Muscle of back (tissue), 11 donors: Measurements from ENCODE around the gene FMO1. TPM values are rescaled to one million over a fixed set of nuclear protein-coding genes. Genes with fewer than 3 reads are reported as not detected.
A peak's percentile ranks its signal among the peaks of the same experiment; 100 is the strongest.
"Not testable (repeated sequence)": the region's sequence is repeated elsewhere in the genome, so short reads cannot be mapped to it uniquely, and the experiment has no call there.

Source experiments
- DNase-seq, 3 donors: peaks; one replicate each; pipeline versions ENCODE4 v3.0.0 to v3.0.0-alpha.2; 2013
- polyA plus RNA-seq, 10 donors: library from polyadenylated mRNA; unstranded; fragments of 120-200 nt; gene quantifications; one replicate each; pipeline ENCODE4 v1.2.1, GENCODE V29; 2013; ENCODE audit not compliant: insufficient read length in 10 of 10

FMO1 gene
- polyA plus RNA-seq, 10 donors = 6.4 to 12.7 (median 9.4) TPM

DNA sequence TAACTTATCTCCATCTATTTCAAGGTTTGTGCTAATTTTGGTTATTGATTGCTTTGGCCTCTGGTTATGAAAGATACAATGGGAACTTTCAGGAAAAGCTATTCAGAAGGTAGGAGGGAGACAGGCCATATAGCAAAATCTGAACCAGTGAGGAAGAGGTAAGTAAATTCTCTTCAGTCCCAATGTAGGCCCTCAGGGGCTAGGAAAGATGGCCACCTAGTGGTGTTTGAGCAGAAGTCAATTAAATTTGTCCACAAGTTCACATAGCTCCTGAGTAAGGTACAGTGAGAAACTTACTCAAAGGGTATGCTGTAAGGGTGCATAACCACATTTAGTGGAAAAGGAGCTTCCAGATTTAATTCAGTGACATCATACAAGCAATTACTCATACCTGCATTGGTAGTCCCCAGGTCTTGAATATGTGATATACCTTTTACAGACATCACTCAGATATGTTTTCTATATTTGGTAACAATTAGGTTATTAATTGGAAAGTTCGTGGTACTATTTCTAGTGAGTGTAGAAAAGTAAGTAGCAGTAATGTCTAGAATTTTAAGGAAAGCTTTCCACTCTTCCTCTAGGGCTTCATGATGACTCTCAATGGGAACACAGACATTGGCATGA is 21.4 kb upstream of the FMO1 start:
- DNase-seq = peak; percentile 68 to 83 (median 73)

DNA sequence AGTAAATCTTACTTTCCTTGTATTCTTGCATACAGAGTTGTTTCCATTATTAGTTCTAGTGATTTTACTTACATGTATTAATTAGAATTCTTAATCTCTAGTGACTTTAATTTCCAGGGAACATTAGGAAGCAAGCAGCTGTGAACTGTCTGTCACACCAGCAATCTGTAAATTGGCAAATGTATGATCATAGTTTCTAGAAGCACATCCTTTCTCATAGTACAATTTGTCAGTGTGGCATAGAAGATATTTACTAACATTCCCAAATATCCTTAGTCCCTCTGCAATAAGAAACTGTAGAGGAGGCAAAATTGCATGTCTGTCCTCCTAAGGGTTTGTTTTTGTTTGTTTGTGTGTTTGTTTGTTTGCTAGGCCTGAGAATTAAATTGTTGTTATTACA is 17.0 kb upstream of the FMO1 start:
- DNase-seq = no peak

DNA sequence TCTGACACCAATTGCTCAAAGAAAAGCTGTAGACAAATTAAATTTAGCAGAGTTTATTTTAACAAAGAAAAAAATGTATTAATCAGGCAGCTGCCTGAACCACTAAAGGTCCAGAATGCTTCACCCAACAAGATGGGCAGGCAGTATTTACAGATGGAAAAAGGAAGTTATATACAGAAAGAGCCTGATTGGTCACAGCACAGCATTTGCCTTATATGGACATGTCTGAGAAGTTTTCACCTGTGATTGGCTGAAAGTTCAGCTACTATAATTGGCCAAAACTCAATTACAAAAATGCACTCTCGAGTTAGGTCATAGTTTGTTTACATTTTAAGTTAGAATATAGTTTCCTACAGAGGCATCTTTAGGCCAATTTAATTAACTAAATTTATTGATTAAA is 15.1 kb upstream of the FMO1 start:
- DNase-seq = no peak

DNA sequence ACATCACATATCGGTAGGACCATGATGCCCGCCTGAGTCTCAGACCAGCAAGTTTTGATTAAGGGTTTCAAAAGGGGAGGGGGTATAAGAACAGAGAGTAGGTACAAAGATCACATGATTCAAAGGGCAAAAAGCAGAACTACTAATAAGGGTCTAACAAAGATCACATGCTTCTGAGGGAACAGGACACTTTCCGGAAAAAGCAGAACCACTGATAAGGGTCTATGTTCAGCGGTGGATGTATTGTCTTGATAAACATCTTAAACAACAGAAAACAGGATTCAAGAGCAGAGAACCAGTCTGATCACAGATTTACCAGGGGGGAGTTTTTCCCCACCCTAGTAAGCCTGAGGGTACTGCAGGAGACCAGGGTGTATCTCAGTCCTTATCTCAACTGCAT is 12.1 kb upstream of the FMO1 start:
- not testable (repeated sequence) for DNase-seq

DNA sequence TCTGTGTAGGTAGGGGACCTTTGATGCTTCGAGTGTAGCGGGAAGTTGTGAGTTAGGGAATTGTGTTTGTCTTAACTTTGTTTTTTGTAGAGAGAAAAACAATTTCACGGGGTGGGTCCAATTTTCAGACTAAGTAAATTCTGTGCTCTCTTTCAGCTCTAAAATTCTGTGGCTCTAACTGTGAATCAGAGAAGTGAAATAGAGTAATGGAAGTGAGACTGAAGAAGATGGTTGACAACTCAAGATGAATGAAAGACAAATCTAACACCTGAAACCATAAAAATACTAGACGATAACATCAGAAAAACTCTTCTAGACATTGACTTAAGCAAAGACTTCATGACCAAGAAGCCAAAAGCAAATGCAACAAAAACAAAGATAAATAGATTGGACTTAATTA is 4.4 kb upstream of the FMO1 start:
- no peak for DNase-seq

DNA sequence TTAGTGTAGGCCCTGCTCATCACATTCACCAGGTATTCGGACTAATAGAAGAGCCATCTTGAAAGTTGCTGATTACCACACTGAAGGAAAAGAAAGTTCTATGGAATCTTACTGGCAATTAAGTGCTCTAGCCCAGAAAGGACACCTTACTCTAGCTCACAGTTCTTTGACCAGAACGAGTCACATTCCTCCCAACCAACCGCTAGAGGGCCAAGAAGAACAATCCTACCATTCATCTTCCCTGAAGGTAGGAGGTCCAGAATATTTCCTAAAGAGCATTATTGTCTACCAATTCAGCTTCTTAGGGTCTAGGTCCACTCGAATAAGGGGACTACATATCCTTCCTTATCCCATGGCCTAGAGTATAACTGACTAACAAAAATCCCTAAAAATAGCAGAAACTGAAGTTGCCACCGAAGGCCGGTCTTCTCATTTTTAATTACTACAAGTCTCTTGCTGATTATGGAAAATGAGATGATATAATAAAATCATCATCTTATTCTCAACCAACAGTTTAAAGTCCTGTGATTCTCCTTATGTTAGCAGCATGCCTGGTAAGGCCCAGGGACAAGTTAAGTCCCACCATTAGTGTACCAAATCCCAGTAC is 2.7 kb upstream of the FMO1 start:
- peak in 1 of 3 donors; percentile 61 for DNase-seq

DNA sequence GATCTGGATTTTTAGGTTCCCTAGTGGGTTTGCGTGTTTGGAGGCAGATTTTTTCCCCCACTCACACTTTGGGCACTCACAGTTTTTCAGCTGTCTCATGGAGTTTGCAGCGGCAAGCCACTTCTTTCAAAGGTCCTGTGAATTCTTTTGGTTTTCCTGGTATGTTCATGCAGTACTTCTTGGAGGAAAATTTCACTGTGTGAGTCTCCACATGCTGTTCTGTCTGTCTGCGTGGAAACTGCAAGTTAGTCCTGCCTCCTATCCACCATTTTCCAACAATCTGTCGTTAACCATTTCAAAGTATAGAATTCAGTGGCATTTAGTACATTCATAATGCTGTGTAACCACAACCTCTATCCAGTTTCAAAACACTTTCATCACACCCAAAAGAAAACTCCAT is 793 bp upstream of the FMO1 start:
- no peak for DNase-seq

DNA sequence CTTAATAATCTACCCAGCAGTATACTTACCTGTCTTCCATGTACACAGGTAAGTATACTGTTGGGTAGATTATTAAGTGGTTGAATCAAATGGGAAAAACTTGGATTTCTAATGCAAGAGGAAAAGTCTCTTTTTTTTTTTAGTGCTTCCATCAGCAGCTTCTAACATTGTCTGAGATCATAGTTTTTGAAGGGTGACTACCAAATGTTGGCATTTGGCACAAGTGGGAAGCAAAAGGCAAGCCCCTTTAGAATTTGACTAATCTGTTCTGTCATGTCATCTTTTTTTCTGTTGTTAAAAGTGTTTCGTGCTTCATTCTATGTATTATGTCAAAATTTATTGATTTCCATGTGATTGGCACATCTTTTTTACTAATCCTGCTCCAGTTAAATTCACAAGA is 547 bp downstream of the FMO1 start:
- DNase-seq = no peak

DNA sequence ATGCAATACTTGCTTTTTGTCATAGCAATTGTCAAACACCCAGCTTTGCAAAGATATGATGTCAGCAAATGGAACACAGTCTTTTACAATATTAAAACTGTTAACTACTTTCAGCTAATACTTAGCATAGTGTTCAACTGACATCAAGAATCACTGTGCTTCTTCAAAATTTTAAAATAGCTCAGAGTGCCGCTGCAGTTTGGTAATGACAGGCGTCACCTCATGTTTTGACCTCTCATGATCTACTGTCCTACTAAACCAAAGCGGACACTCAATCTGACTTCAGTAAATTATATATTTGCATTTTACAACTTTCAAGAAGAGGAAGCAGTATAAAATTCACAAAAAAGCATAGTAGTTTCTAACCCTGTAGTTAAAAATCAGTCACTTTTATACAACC is 2.0 kb downstream of the FMO1 start:
- DNase-seq = no peak

DNA sequence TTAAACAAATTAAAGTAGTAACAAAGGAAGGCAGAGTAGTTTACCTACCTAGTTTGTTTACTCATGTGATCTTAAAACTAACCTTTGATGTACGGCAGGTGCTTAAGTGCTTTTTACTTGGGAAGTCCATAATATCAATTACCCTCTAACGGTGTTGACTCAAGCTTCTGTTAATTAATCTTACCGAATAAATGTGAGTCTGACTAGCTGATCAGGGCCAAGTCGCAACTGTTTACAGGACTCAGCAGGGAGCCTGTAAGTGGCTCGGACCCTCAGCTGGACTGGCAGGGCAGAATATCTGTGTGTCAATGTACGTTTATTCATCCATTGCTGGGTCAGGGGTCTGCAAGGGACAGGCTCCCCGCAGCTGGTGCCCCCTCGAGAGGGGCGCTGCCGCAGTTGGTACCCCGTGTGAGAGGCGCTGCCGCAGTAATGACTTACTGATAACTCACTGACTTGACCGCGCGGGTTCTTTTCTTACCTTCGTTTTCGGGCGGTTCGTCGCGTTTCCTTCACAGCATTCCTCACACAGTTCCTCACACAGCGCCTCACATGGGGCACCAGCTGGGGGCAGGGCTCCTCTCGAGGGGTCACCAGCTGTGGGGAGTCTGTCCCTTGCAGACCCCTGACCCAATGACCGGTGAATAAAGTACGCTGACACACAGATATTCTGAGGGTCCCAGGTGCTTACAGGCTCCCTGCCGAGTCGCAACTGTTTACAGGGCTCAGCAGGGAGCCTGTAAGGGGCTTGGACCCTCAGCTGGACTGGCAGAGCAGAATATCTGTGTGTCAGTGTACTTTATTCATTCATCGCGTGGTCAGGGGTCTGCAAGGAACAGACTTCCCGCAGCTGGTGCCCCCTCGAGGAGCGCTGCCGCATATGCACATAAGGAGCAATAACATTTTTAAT is 3.0 kb downstream of the FMO1 start:
- peak; percentile 43 to 80 (median 61) for DNase-seq

DNA sequence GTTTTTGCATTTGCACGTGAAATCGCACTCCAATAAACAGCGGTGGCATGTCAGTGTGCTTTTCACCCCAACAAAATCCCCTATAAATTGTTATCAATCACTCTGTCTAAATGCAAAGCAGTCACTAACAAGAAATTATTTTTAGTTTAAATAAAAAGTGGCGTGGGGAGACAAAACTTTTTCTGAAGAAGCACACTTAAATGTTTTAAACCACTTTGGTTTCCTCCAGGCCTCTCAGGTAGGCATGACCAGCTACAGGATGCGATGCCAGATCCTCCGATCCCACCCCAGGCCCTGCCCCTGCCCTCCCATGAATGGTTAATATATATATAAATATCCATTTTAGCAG is 3.6 kb downstream of the FMO1 start:
- no peak for DNase-seq

DNA sequence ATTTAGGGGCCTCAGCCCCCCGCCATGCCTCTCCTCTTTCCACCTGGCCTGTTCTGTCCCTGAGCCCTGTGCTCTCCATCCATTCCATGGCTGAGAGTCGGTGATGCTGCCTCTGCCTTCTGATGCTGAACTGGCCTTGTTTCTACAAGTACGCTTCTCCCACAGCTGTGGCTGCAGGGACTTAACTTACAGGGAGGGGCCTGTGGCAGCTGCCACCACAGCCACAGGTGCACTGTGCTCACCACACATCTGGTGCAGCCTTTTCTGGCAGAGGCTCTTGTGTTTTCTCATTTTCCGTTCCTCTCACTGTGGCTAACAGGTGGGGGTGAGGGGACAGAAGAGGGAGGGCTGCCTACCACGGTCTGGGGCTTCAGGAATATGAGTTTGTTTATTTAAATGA is 4.2 kb downstream of the FMO1 start:
- peak in 2 of 3 donors; percentile 26 to 66 for DNase-seq

DNA sequence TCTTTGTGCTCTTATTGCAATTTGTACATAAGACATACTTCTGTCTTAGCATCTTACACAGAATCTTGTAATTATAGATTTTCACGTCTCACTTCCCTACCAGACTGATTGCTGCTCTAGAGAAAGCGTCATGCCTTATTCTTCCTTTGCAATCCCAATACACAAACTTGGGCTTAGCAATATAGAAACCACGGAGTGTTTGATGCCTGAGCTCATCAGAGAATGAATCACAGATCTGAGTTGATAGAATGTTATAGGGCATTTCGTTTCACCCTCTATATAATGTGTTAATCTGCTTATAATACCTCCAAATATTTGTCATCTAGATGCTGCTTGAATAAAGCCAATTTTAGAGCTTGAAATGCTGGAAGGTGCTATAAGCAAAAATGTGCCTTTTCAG is 6.6 kb downstream of the FMO1 start:
- no peak for DNase-seq

DNA sequence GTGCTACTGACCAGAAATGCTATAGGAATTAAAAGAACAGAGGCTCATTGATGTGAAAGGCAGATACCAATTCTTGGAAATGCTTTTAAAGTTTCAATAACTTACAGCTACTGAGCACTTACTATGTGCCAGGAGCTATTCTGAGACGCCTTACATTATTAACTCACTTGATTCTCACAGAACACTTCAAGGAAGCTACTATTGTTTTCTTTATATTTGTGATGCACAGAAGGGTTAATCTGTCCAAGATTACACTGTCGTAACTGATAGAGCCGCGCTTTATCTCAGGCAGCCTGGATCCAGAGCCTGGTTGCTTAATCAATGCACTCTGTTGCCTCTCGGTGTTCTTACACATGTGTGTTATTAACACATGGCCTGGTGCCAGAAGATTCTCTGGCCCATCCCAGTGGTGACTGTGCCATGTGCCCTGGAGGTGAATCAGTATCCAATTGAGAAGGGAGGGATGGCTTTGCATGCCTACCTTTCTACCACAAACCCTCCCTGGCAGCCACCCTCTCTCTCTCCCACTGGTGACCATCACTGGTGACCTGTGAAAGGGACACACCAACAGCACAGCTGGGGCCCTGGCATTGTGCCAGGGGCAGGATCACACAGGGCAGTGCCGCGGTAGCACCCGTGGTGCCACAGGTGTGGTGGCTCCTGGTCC is 8.8 kb downstream of the FMO1 start:
- DNase-seq = peak; percentile 31 to 66 (median 42)

DNA sequence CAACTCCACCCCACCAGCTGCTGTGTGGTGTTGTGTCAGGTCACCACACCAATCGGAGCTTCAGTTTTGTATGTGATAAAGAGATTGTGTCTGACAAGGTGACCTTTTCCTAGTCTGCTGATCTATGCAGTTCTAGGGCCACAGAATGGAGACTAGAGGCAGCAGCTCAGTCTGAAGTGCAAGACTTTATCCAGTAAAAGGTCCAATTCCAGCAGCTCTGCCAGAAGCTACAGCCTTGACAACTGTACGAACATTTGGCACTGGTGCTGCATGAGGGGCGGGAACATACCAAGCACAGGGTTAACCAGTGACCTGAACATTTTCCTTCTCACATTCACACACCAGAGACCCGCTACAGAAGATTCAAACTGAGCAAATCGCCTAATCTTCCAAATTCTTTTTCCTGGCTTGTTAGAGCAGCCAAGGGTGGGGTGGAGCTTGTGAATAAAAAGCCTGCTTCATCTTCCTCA is 9.3 kb downstream of the FMO1 start:
- DNase-seq = peak; percentile 50 to 83 (median 68)

DNA sequence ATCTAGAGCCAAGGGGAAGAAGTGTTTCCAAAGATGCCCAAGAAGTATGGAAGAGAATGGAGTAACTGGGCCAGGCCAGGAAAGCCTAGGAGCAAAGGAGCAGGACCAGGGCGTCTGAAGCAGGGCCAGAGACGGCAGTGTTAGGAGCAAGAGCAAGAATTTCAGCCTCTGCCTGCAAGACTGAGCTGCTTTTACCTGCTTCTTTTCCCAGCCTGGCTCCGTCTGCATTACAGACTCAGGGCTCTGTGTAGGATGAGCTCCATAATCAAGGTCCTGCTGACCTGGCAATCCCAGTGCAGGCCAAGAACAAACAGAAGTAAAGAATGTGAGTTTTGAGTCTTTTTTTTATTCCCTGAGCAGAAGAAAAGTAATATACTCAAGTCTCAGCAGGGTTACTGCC is 10.1 kb downstream of the FMO1 start:
- peak in 1 of 3 donors; percentile 49 for DNase-seq

DNA sequence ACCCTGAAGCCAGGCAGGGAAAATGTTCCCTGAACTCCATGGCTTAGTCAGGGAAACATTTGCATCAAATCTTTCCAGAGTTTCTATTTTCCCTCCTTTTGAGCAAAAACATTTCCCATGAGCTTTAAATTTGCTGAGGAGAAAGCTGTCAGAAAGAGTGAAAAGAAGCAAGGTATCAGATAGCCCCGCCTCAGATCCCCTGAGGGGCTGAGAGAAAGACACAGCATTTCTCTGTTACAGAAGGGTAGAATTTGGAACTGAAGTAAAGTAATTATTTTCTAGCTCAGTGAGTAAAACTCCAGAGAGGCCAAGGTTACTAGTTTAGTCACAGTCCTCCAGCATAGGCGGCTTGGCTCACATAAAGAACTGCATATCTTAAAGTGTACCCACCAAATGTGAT is 10.6 kb downstream of the FMO1 start:
- peak in 1 of 3 donors; percentile 38 for DNase-seq

DNA sequence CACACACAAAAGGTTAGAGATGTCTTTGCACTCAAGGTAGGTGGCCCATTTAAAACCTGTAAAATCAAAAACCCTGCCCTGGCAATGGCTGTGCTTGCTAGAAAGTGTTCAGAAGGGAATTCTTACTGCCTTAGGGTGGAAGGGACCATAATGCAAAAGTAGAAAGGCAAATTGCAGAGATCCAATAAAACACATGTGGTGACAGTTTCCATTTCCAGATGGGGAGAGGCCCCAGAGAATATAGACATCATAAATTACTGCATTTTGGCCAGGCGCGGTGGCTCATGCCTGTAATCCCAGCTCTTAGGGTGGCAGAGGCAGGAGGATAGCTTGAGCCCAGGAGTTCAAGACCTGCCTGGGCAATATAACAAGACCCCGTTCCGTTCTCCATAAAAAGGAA is 13.0 kb downstream of the FMO1 start:
- DNase-seq = peak in 1 of 3 donors; percentile 47

DNA sequence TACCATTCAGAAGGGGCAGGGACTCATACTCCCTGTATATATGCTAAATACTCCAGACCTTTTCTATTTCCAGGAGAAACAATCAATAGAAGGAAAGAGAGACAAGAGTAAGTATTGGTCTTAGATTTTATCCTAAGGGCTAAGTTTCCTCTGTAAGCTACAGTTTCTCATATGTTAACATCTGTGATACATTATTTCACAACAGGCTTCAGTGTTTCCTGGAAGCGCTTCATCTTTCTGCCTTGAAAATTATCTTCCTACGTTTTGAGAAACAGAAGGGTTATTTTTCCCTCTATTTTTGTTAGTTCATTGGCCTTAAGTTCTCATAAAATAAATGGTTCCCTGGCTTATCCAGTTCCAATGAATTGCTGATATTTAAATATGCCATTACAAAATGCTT is 15.6 kb downstream of the FMO1 start:
- peak; percentile 63 to 87 (median 74) for DNase-seq

DNA sequence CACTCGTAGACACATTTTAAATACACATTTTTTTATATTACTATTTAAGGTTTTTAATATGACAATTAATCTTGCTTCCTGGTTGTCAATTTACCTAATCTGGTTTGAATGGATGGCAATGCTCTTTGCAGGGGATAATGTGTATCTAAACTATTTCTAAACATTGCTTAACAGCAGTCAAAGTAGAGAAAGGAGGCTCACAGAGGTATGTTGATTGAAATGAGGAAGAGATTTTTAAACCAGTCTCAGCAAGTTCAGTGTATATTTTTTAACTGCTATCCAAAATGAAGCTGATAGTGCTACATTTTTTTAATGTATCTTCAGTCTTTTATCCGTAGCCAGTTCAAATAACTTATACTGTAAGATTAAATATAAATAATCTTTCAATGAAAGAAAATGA is 17.4 kb downstream of the FMO1 start:
- DNase-seq = no peak

DNA sequence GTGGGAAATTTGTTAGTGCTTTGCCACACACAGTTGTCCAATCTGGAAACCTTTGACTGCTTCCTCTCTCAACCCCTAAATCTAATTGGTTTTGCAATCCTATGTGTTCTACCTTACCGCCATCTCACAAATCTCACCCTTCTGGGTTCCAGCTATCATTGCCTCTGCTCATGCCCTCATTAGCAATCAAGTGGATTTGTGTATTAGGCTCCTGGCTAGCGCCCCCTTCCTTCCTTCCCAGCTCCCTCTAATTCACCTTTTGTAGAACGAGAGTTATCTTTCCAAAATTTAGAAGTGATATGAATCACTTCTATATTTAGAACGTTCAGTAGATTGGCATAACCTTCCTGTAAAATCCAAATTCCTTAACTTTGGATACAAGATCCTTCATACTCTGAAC is 18.6 kb downstream of the FMO1 start:
- no peak for DNase-seq

DNA sequence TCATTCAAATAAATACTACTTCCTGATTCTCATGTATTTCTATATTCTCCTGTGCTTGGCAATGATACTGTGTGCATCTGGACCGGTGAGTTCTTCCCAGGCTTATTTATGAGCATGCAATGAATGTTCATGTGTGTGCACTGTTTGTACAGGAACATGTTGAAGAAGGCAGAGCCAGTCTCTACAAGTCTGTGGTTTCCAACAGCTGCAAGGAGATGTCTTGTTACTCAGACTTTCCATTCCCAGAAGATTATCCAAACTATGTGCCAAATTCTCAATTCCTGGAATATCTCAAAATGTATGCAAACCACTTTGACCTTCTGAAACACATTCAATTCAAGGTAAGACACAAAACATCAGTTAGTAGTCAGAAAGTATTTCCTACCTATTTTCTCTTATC is 19.1 kb downstream of the FMO1 start:
- DNase-seq = peak; percentile 46 to 84 (median 71)
